AG04450 (cell line): ENCODE data around the gene VSIG10. TPM values are rescaled to one million over a fixed set of nuclear protein-coding genes. Genes with fewer than 3 reads are reported as not detected.
A peak's percentile ranks its signal among the peaks of the same experiment; 100 is the strongest.

Source experiments
- CTCF ChIA-PET: fragments of 300-600, 350-600 bp; formaldehyde crosslinking; extraction: SDS; loops from one replicate; lab custom pipeline; 2022; ENCODE audit warnings: antibody characterized with exemption, inconsistent platforms; lab: Charles Lee
- POLR2A ChIA-PET: fragments of 350-600 bp; formaldehyde crosslinking; extraction: SDS; loops from one replicate; lab custom pipeline; 2021; ENCODE audit warnings: antibody characterized with exemption, inconsistent platforms; lab: Yijun Ruan, JAX
- DNase-seq: peaks from one replicate; pipeline ENCODE4 v3.0.0-alpha.2; 2011; ENCODE audit warnings: low read depth, low spot score
- H3K27ac ChIP-seq: one replicate; pipeline ENCODE4 v1.5.1; 2012; ENCODE audit warnings: low read depth, low read length, control low read depth
- H3K27me3 ChIP-seq: one replicate; pipeline ENCODE4 v1.6.0; 2012; ENCODE audit warnings: low read length; ENCODE audit not compliant: control insufficient read depth, insufficient read depth
- H3K4me3 ChIP-seq: 2 replicates; pipeline ENCODE4 v1.5.1; 2011; ENCODE audit warnings: mild to moderate bottlenecking, low read depth, low read length, control low read depth
- H3K9me3 ChIP-seq: 2 replicates; pipeline ENCODE4 v1.5.1; 2012; ENCODE audit warnings: low read length; ENCODE audit not compliant: control insufficient read depth, insufficient read depth
- polyA plus RNA-seq: library from polyadenylated mRNA; depleted of rRNA; stranded (reverse); fragments of >200 nt; gene quantifications from 2 replicates; pipeline ENCODE4 v1.2.3, GENCODE V29; 2011
- TF ChIP-seq, protein P1 (sequence below): IDR thresholded peaks from 2 replicates; pipeline ENCODE4 v1.5.1; 2011; ENCODE audit warnings: low read depth, low read length, control low read depth, inconsistent platforms

The VSIG10 gene
- polyA plus RNA-seq, 1 experiment: 9.7 TPM

DNA sequence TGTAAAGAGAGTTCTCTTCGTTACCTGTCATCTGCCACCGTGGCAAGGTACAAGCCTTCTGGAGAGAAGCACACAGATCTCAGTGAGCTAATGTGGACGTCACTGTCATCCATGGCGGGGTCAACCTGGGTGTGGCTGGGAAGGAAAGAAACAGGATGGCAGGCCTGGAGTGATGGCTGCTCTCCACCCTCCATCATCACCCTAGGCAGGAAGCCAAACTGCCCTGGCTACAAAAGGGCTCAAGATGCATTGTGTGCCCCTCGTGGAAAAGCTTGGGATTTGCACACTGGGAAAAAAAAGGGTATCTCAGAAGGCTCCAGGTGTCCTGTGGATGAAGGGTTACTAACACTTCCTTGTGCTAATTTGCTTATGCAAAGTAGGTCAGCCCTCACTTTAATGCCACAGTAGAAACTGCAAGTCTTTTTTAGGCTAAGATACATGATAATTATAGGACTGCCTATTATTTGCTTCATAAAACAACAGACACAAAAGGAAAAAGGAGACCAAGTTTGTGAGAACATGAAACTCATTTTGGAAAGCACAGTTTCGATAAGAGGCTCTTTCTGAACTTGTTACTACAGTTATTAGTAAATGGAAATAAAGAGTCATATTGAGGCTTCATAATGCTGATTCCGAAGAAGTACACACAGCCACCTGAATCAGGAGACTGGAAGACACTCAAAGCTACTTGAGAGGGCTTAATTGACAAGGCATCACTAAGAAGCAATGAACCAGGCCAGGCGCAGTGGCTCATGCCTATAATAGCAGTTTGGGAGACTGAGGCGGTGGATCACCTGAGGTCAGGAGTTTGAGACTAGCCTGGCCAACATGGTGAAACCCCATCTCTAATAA is 68.4 kb downstream of the VSIG10 start:
- Histone ChIP-seq H3K4me3 (no peak overlapping the region), H3K27ac (peak overlapping the region; percentile 21), H3K27me3 (no peaks in the 10 kb centered on the region), H3K9me3 (no peaks in the 10 kb centered on the region)
- CTCF ChIA-PET: interaction anchor here (0.6 to 5.7 kb wide), 12 partner anchors 9 to 161 kb away, joined by 3 to 82 read pairs (median 5); partner anchors contain the start of gene PEBP1
- TF ChIP-seq, protein P1, sequence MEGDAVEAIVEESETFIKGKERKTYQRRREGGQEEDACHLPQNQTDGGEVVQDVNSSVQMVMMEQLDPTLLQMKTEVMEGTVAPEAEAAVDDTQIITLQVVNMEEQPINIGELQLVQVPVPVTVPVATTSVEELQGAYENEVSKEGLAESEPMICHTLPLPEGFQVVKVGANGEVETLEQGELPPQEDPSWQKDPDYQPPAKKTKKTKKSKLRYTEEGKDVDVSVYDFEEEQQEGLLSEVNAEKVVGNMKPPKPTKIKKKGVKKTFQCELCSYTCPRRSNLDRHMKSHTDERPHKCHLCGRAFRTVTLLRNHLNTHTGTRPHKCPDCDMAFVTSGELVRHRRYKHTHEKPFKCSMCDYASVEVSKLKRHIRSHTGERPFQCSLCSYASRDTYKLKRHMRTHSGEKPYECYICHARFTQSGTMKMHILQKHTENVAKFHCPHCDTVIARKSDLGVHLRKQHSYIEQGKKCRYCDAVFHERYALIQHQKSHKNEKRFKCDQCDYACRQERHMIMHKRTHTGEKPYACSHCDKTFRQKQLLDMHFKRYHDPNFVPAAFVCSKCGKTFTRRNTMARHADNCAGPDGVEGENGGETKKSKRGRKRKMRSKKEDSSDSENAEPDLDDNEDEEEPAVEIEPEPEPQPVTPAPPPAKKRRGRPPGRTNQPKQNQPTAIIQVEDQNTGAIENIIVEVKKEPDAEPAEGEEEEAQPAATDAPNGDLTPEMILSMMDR: 0 out of 2 replicates have a peak, but pooled peaks have one; percentile 18
- no peak for DNase-seq
- POLR2A ChIA-PET: interaction anchor here (0.9 to 1.2 kb wide), 2 partner anchors 21 to 26 kb away, joined by 4 to 5 read pairs; partner anchors contain the start of gene WSB2

DNA sequence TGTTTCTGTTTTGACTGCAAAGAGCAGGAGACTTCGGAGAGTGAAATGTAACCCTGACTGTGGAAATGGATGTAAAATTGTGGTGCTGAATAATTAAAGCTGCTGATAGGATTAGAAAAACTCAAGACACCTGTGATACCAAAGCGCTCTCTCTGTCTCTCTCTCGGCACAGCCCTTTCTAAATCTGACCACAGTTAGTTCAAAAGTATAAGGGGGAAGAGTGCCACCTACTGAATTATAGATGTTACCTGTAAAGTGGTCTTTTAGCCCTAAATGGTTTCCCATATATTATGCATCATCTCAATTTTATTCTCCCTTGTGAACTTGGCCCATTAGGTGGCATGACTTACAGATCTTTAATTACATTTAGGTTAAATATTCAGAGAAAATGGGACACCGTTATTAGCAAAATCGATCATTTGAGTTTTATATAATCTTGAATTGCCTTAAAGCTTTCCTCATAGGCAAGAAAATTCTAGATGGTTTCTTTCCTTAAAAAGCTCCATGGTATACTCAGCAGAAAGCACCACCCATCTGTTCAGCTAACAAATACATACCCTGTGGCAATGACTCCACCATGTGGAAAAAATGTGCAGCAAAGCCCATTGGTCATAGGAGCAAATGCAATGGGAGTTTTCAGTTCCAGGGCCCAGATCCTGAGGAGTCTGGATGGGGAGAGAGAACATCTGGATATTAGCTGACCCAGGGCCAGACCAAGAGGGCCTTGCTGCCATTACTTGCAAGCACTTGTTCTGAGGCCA is 69.2 kb downstream of the VSIG10 start:
- Histone ChIP-seq H3K4me3 (no peak overlapping the region), H3K27ac (no peak overlapping the region), H3K9me3 (no peaks in the 10 kb centered on the region), H3K27me3 (no peaks in the 10 kb centered on the region)
- ChIA-PET CTCF (interaction anchor here (0.6 to 5.7 kb wide), 15 partner anchors 10 to 160 kb away, joined by 3 to 82 read pairs (median 4); partner anchors contain the start of gene PEBP1), POLR2A (interaction anchor here (0.9 to 1.2 kb wide), 2 partner anchors 22 to 26 kb away, joined by 4 to 5 read pairs; partner anchors contain the start of gene WSB2)
- TF ChIP-seq, protein P1: peak; percentile 55
- peak; percentile 37 for DNase-seq

DNA sequence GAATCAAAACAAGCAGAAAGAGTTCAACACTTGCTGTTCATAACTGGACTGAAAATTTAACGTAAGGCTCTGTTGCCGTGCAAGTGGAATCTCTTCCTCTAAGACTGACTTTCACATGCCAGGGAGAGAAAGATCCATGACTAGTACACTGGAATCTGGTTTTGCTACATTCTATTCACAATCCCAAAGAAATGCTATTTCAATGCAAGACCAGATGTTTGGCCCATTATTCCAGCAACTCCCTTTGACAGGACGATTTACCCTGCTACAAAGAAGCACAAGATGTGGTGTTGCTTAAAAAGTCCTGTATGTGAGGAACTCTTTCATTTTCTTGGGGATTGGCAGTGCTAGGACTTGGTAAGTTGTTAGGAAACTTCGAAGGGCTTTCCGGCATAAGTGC is 69.9 kb downstream of the VSIG10 start:
- no peak for DNase-seq
- no peaks in the 10 kb centered on the region for H3K27me3 ChIP-seq
- H3K27ac ChIP-seq: no peak overlapping the region
- POLR2A ChIA-PET: no interaction called here
- TF ChIP-seq, protein P1: no peak
- CTCF ChIA-PET: interaction anchor here (0.5 to 5.7 kb wide), 5 partner anchors 13 to 160 kb away, joined by 3 to 82 read pairs (median 4); no protein-coding TSS in a partner anchor
- H3K4me3 ChIP-seq: no peak overlapping the region
- H3K9me3 ChIP-seq: no peaks in the 10 kb centered on the region

DNA sequence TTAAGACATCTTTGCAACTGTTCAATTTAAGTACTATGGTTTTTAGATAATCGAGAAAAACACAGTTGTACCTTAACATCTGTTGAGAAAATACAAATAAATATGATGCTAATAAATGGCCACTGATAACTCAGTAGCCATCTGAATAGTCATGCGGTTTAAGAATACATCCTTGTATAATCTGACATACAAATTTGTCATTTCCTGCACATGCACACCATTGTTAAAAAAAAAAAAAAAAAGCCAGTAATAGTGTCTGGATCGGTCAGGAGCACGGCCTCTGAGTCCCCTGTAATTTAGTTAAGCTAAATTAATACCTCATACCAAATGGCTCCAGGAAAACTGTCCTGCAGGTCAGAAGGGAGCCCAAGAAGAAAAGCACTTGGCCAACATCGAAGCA is 70.5 kb downstream of the VSIG10 start:
- TF ChIP-seq, protein P1: no peak
- no peaks in the 10 kb centered on the region for H3K9me3 ChIP-seq
- H3K27me3 ChIP-seq: no peaks in the 10 kb centered on the region
- H3K27ac ChIP-seq: no peak overlapping the region
- CTCF ChIA-PET: interaction anchor here (1.1 to 5.7 kb wide), 4 partner anchors 13 to 176 kb away, joined by 4 to 82 read pairs (median 6); no protein-coding TSS in a partner anchor
- no peak overlapping the region for H3K4me3 ChIP-seq
- POLR2A ChIA-PET: no interaction called here
- no peak for DNase-seq
